ENCODE data around the gene SCN1B. TPM values are rescaled to one million over a fixed set of nuclear protein-coding genes. Genes with fewer than 3 reads are reported as not detected.
"Not testable (repeated sequence)": the region's sequence is repeated elsewhere in the genome, so short reads cannot be mapped to it uniquely, and the experiment has no call there.

The SCN1B gene
- total RNA-seq, 2 experiments from 2014 or later = 0.63 to 0.90 TPM

- intact Hi-C loops (cut with micrococcal nuclease) = no loop called here
- ChIA-PET POLR2A (no interaction called here), CTCF (interaction anchor here (0.8 to 1.5 kb wide), 3 partner anchors 34 to 38 kb away, joined by 3 read pairs; no protein-coding TSS in a partner anchor)
- ATAC-seq (no peak), DNase-seq (no peak)
- H3K36me3 Mint-ChIP-seq (ENCODE audit: low read depth) = peaks cover 59% of the 10 kb centered on the region
- TF ChIP-seq CTCF (IDR thresholded peaks at IDR 0.05) = no peak
- no peaks in the 10 kb centered on the region for H3K27me3 Mint-ChIP-seq
- peak overlapping the region; percentile 31 for H3K27ac Mint-ChIP-seq
- no peaks in the 10 kb centered on the region for H3K9me3 Mint-ChIP-seq
- H3K4me3 Mint-ChIP-seq = no peak overlapping the region
- peaks cover 59% of the 10 kb centered on the region for H3K4me1 Mint-ChIP-seq (ENCODE audit: low read depth)
Observed at GRCh38 chr19:35006342-35006998, 23.8 kb upstream of the SCN1B start.

GRCh38 chr19:35006999-35007365 is 23.3 kb upstream of the SCN1B start:
- H3K4me3 Mint-ChIP-seq = no peak overlapping the region
- peaks cover 61% of the 10 kb centered on the region for H3K4me1 Mint-ChIP-seq (ENCODE audit: low read depth)
- intact Hi-C loops (cut with micrococcal nuclease) = no loop called here
- no peak for ATAC-seq
- no peaks in the 10 kb centered on the region for H3K9me3 Mint-ChIP-seq
- H3K27ac Mint-ChIP-seq = peak overlapping the region; percentile 31
- TF ChIP-seq CTCF (IDR thresholded peaks at IDR 0.05) = no peak
- no peak for DNase-seq
- CTCF ChIA-PET = interaction anchor here (1.5 kb wide), 1 partner anchor 35 kb away, joined by 3 read pairs; no protein-coding TSS in a partner anchor
- POLR2A ChIA-PET = no interaction called here
- H3K27me3 Mint-ChIP-seq = no peaks in the 10 kb centered on the region
- peaks cover 62% of the 10 kb centered on the region for H3K36me3 Mint-ChIP-seq (ENCODE audit: low read depth)

- CTCF ChIA-PET = interaction anchor here (1.3 to 1.5 kb wide), 2 partner anchors 34 to 36 kb away, joined by 3 to 7 read pairs; no protein-coding TSS in a partner anchor
- Mint-ChIP-seq H3K36me3 (ENCODE audit: low read depth) (peaks cover 60% of the 10 kb centered on the region), H3K4me1 (ENCODE audit: low read depth) (peaks cover 62% of the 10 kb centered on the region), H3K27ac (peak overlapping the region; percentile 31)
- DNase-seq; ATAC-seq; H3K9me3 Mint-ChIP-seq; H3K27me3 Mint-ChIP-seq; H3K4me3 Mint-ChIP-seq; intact Hi-C loops (cut with micrococcal nuclease): not testable (repeated sequence)
- POLR2A ChIA-PET = interaction anchor here (0.8 to 1.0 kb wide), 2 partner anchors 12 to 24 kb away, joined by 3 read pairs; no protein-coding TSS in a partner anchor
Observed at GRCh38 chr19:35007427-35007826, 22.8 kb upstream of the SCN1B start.

- Mint-ChIP-seq H3K27me3 (no peaks in the 10 kb centered on the region), H3K4me1 (ENCODE audit: low read depth) (peaks cover 62% of the 10 kb centered on the region), H3K4me3 (no peak overlapping the region), H3K9me3 (no peaks in the 10 kb centered on the region), H3K27ac (no peak overlapping the region), H3K36me3 (ENCODE audit: low read depth) (peaks cover 59% of the 10 kb centered on the region)
- ChIA-PET CTCF (interaction anchor here (1.0 kb wide), 1 partner anchor 346 kb away, joined by 3 read pairs; no protein-coding TSS in a partner anchor), POLR2A (interaction anchor here (0.9 to 1.7 kb wide), 3 partner anchors 9 to 12 kb away, joined by 3 to 11 read pairs (median 3); partner anchors contain the start of gene GRAMD1A)
- no peak for DNase-seq
- no peak for ATAC-seq
- no peak for TF ChIP-seq CTCF (IDR thresholded peaks at IDR 0.05)
- intact Hi-C loops (cut with micrococcal nuclease) = no loop called here
Observed at GRCh38 chr19:35008891-35009341, 21.4 kb upstream of the SCN1B start.

- TF ChIP-seq CTCF (IDR thresholded peaks at IDR 0.05) = no peak
- POLR2A ChIA-PET = interaction anchor here (0.9 to 1.7 kb wide), 3 partner anchors 10 to 21 kb away, joined by 3 to 11 read pairs (median 3); partner anchors contain the start of gene GRAMD1A
- Mint-ChIP-seq H3K4me3 (no peak overlapping the region), H3K27ac (peak overlapping the region; percentile 85), H3K27me3 (no peaks in the 10 kb centered on the region), H3K4me1 (ENCODE audit: low read depth) (peaks cover 62% of the 10 kb centered on the region), H3K9me3 (no peaks in the 10 kb centered on the region), H3K36me3 (ENCODE audit: low read depth) (peaks cover 64% of the 10 kb centered on the region)
- DNase-seq (no peak), ATAC-seq (no peak)
- CTCF ChIA-PET = interaction anchor here (0.6 to 5.1 kb wide), 3 partner anchors 37 to 347 kb away, joined by 3 to 92 read pairs (median 3); no protein-coding TSS in a partner anchor
- intact Hi-C loops (cut with micrococcal nuclease) = no loop called here
Observed at GRCh38 chr19:35009424-35010415, 20.6 kb upstream of the SCN1B start.

Measured in activated CD8-positive, alpha-beta T cell treated with anti-CD3 and anti-CD28 coated beads for 36 hours (primary cell).